Measurements from ENCODE around the gene SLC23A3. TPM values are rescaled to one million over a fixed set of nuclear protein-coding genes. Genes with fewer than 3 reads are reported as not detected.

Gene SLC23A3
- total and polyA plus RNA-seq, 9 of the 15 experiments (the other 6 are each of a cell fraction or from before 2014, with no cell fraction given), result 0.06 to 0.64 (median 0.16) TPM

DNA sequence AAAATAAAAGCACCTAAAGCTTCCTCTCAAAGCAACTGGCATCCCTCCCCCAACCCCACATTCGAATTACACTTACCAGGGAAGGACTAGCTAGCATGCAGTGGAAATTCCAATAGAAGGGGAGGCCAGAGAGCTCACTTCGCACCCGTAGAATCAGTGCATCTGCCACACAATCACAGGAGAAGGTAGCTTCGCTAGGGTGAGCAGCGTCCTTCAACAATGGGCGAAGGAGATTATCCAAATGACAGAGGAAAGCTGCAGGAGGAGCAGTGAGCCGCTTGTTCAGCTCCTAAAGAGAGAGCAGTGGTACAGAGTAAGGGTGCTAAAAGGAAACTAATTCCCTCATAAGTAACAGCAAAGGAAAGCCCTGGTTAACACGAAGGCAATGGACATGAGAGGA, 12.4 kb downstream of the SLC23A3 start:
- no peak overlapping the region for H3K4me2 ChIP-seq (ENCODE audit: insufficient read depth, low read length)
- H3K9me1 ChIP-seq (ENCODE audit: control insufficient read depth, insufficient read depth, low read length), result no peaks in the 10 kb centered on the region
- no peak overlapping the region for H3K9ac ChIP-seq (ENCODE audit: insufficient read depth in 1 of 2, low read depth in 2 of 2, low read length in 2 of 2)
- H3K36me3 ChIP-seq (ENCODE audit: control insufficient read depth, insufficient read depth, low read length), result 0 out of 3 replicates have a peak, but pooled peaks cover 12% of the 10 kb centered on the region
- BruUV-seq (replicated peaks), result no TSS peak
- CTCF ChIA-PET (ENCODE audit: low intra/inter-chr PET ratio), result no interaction called here
- 67% methylated on average over 8 of the region's 8 CpGs for WGBS (ENCODE audit: insufficient coverage, low coverage, missing lambda C conversion rate)
- no peak for TF ChIP-seq HCFC1 (IDR thresholded peaks at IDR 0.05; ENCODE audit: low read depth, low read length)
- TF ChIP-seq, protein P1, sequence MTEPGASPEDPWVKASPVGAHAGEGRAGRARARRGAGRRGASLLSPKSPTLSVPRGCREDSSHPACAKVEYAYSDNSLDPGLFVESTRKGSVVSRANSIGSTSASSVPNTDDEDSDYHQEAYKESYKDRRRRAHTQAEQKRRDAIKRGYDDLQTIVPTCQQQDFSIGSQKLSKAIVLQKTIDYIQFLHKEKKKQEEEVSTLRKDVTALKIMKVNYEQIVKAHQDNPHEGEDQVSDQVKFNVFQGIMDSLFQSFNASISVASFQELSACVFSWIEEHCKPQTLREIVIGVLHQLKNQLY (CRISPR knock-in tag; conservative IDR thresholded peaks at IDR 0.05), result no peak
- no peak for TF ChIP-seq ZNF766 (CRISPR knock-in tag; conservative IDR thresholded peaks at IDR 0.05)
- no peak for TF ChIP-seq ZNF764 (CRISPR knock-in tag; IDR thresholded peaks at IDR 0.05; ENCODE audit: low read depth)
- TF ChIP-seq, protein P2, sequence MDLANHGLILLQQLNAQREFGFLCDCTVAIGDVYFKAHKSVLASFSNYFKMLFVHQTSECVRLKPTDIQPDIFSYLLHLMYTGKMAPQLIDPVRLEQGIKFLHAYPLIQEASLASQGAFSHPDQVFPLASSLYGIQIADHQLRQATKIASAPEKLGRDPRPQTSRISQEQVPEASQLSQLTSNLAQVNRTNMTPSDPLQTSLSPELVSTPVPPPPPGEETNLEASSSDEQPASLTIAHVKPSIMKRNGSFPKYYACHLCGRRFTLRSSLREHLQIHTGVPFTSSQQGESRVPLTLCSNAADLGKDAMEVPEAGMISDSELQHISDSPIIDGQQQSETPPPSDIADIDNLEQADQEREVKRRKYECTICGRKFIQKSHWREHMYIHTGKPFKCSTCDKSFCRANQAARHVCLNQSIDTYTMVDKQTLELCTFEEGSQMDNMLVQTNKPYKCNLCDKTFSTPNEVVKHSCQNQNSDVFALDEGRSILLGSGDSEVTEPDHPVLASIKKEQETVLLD (IDR thresholded peaks at IDR 0.05), result no peak
- TF ChIP-seq ELF4 (CRISPR knock-in tag; IDR thresholded peaks at IDR 0.05), result no peak
- no peak for FAIRE-seq
- H4K20me1 ChIP-seq (replicated peaks; ENCODE audit: control insufficient read depth, insufficient read depth, low read length), result no peaks in the 10 kb centered on the region; the same call in 1 of the 2 replicates
- in situ Hi-C loops (cut with MboI), result loop anchor here (5.0 to 10.0 kb wide), 2 partner anchors 100 to 133 kb away; no protein-coding TSS in a partner anchor
- no peak overlapping the region for H3K4me3 ChIP-seq
- POLR2A ChIA-PET, result interaction anchor here (0.6 kb wide), 1 partner anchor 12 kb away, joined by 3 read pairs; no protein-coding TSS in a partner anchor
- no peak for ATAC-seq
- no peaks in the 10 kb centered on the region; the same call in 2 of the 3 replicates for H3K79me2 ChIP-seq (ENCODE audit: control insufficient read depth, insufficient read depth, low read length)
- H3K27me3 ChIP-seq (ENCODE audit: control insufficient read depth in 2 of 2, insufficient read depth in 2 of 2, low read length in 2 of 2), result no peaks in the 10 kb centered on the region
- peaks cover 8 to 13% of the 10 kb centered on the region in 2 experiments; a peak in 4 of 5 replicates for H3K4me1 ChIP-seq (replicated peaks in 1 of 2; ENCODE audit: control insufficient read depth in 2 of 2, insufficient read depth in 2 of 2, low read length in 2 of 2)
- no peaks in the 10 kb centered on the region for H3K9me3 ChIP-seq (replicated peaks; ENCODE audit: control insufficient read depth, insufficient read depth, low read depth, low read length)
- intact Hi-C loops (cut with micrococcal nuclease), result loop anchor here (10.0 kb wide), 1 partner anchor 303 kb away; the partner anchor contains the start of gene WNT6
- DNase-seq (ENCODE audit: extremely low read depth in 1 of 4, low spot score in 3 of 4), result no peak
- H2AFZ ChIP-seq (ENCODE audit: low read depth, low read length), result no peak overlapping the region
- no peak overlapping the region for H3K27ac ChIP-seq (ENCODE audit: extremely low read depth, low read depth, low read length)
